Breast epithelium (tissue), 4 donors: ENCODE measurements around the gene SLX4IP. TPM values are rescaled to one million over a fixed set of nuclear protein-coding genes. Genes with fewer than 3 reads are reported as not detected.

Experiments
- DNase-seq, 2 donors: peaks; one replicate each; pipeline ENCODE4 v3.0.0-alpha.2; 2019; ENCODE audit warnings: low spot score in 2 of 2
- H3K27ac ChIP-seq, 2 donors: fragments of 200-600 bp; sonication (generic) in 1 of 2; one replicate each; pipeline ENCODE4 v1.5.1; 2016 to 2019; ENCODE audit warnings: mild to moderate bottlenecking in 1 of 2
- H3K27me3 ChIP-seq, 2 donors: fragments of 200-600 bp; sonication (generic) in 1 of 2; one replicate each; pipeline versions ENCODE4 v1.5.1 to v1.6.0; 2017 to 2019; ENCODE audit warnings: control low read depth in 1 of 2, mild to moderate bottlenecking in 1 of 2
- H3K36me3 ChIP-seq: fragments of 200-600 bp; one replicate; pipeline ENCODE4 v1.5.1; 2019
- H3K4me1 ChIP-seq, 2 donors: fragments of 200-600 bp; sonication (generic); one replicate each; pipeline ENCODE4 v1.5.1; 2016 to 2019; ENCODE audit warnings: control low read depth in 1 of 2
- H3K4me3 ChIP-seq, 3 donors: fragments of 200-600 bp; sonication (generic); 1 replicate in 2 of 3; 2 replicates in 1 of 3; pipeline ENCODE4 v1.5.1; 2016 to 2019; ENCODE audit warnings: mild to moderate bottlenecking in 3 of 3, moderate library complexity in 2 of 3
- H3K9me3 ChIP-seq, 2 donors: fragments of 200-600 bp; sonication (generic) in 1 of 2; one replicate each; pipeline ENCODE4 v1.5.1; 2016 to 2019; ENCODE audit warnings: control low read depth in 1 of 2
- CTCF ChIP-seq, 3 donors: fragments of 450-650 bp; IDR thresholded peaks; one replicate each; pipeline ENCODE4 v1.5.1; 2016 to 2017; ENCODE audit warnings: antibody characterized with exemption in 3 of 3, mild to moderate bottlenecking in 3 of 3, moderate library complexity in 3 of 3
- POLR2A ChIP-seq: fragments of 450-650 bp; IDR thresholded peaks from one replicate; pipeline ENCODE4 v1.6.1; 2016; ENCODE audit warnings: antibody characterized with exemption, mild to moderate bottlenecking, moderate library complexity
- POLR2AphosphoS5 ChIP-seq, 3 donors: sonication (generic); formaldehyde crosslinking; IDR thresholded peaks; one replicate each; pipeline ENCODE4 v1.6.1; 2017; ENCODE audit warnings: antibody characterized with exemption in 3 of 3
- intact Hi-C: fragments of 100-400 bp; cut with DNase I; formaldehyde crosslinking; loops from one replicate; pipeline ENCODE4 v1.15.1; 2023; ENCODE audit warnings: low total_unique reads
- total RNA-seq, 3 donors: library from RNA; depleted of rRNA; stranded (reverse); fragments of >200 nt; gene quantifications; one replicate each; pipeline ENCODE4 v1.1.0, GENCODE V29; 2016

SLX4IP gene
- total RNA-seq, 3 donors from 2014 or later = 4.2 to 6.9 (median 5.9) TPM

- Histone ChIP-seq H3K27ac (peak overlapping the region; percentile 21 to 48), H3K4me3 (no peak overlapping the region), H3K4me1 (no peaks in the 10 kb centered on the region), H3K9me3 (no peaks in the 10 kb centered on the region), H3K36me3 (peaks cover 15% of the 10 kb centered on the region), H3K27me3 (no peaks in the 10 kb centered on the region)
- DNase-seq = no peak
- intact Hi-C loops = no loop called here
- no peak for TF ChIP-seq POLR2A
- TF ChIP-seq CTCF (IDR thresholded peaks at IDR 0.05) = no peak
- TF ChIP-seq POLR2AphosphoS5 (IDR thresholded peaks at IDR 0.05) = no peak
These were observed 211.8 kb downstream of the SLX4IP start for GRCh38 chr20:10646886-10647420.

- H3K36me3 ChIP-seq = peaks cover 12% of the 10 kb centered on the region
- peak in 2 of 3 donors; percentile 19 to 47 for TF ChIP-seq CTCF (IDR thresholded peaks at IDR 0.05)
- TF ChIP-seq POLR2A = no peak
- H3K4me3 ChIP-seq = no peak overlapping the region
- DNase-seq = no peak
- H3K27ac ChIP-seq = peak overlapping the region; percentile 21 to 48
- no peaks in the 10 kb centered on the region for H3K9me3 ChIP-seq
- H3K27me3 ChIP-seq = no peaks in the 10 kb centered on the region
- no peaks in the 10 kb centered on the region for H3K4me1 ChIP-seq
- intact Hi-C loops = no loop called here
These were observed 212.4 kb downstream of the SLX4IP start for GRCh38 chr20:10647471-10647870.

- no peak overlapping the region for H3K4me3 ChIP-seq
- DNase-seq = no peak
- H3K27me3 ChIP-seq = no peaks in the 10 kb centered on the region
- peaks cover 12% of the 10 kb centered on the region for H3K36me3 ChIP-seq
- no peak for TF ChIP-seq POLR2AphosphoS5 (IDR thresholded peaks at IDR 0.05)
- no peak for TF ChIP-seq POLR2A
- intact Hi-C loops = no loop called here
- H3K27ac ChIP-seq = peak overlapping the region; percentile 21 to 48
- H3K4me1 ChIP-seq = no peaks in the 10 kb centered on the region
- H3K9me3 ChIP-seq = no peaks in the 10 kb centered on the region
These were observed 212.8 kb downstream of the SLX4IP start for GRCh38 chr20:10647909-10648308.

GRCh38 chr20:10648651-10649050, 213.5 kb downstream of the SLX4IP start:
- Histone ChIP-seq H3K27me3 (no peaks in the 10 kb centered on the region), H3K27ac (peak overlapping the region in 1 of 2 donors; percentile 48), H3K4me3 (no peak overlapping the region), H3K36me3 (peaks cover 12% of the 10 kb centered on the region), H3K9me3 (no peaks in the 10 kb centered on the region), H3K4me1 (no peaks in the 10 kb centered on the region)
- intact Hi-C loops = no loop called here
- no peak for DNase-seq
- TF ChIP-seq POLR2A = no peak

GRCh38 chr20:10649080-10649796, 214.1 kb downstream of the SLX4IP start:
- H3K9me3 ChIP-seq = no peaks in the 10 kb centered on the region
- TF ChIP-seq CTCF (IDR thresholded peaks at IDR 0.05) = no peak
- TF ChIP-seq POLR2A = no peak
- TF ChIP-seq POLR2AphosphoS5 (IDR thresholded peaks at IDR 0.05) = no peak
- no peaks in the 10 kb centered on the region for H3K27me3 ChIP-seq
- intact Hi-C loops = no loop called here
- H3K27ac ChIP-seq = no peak overlapping the region
- no peak overlapping the region for H3K4me3 ChIP-seq
- H3K4me1 ChIP-seq = no peaks in the 10 kb centered on the region
- peaks cover 12% of the 10 kb centered on the region for H3K36me3 ChIP-seq
- no peak for DNase-seq

GRCh38 chr20:10649797-10650160, 214.7 kb downstream of the SLX4IP start:
- Histone ChIP-seq H3K36me3 (peaks cover 8% of the 10 kb centered on the region), H3K27ac (peak overlapping the region in 1 of 2 donors; percentile 8), H3K9me3 (no peaks in the 10 kb centered on the region), H3K4me1 (no peaks in the 10 kb centered on the region), H3K27me3 (no peaks in the 10 kb centered on the region), H3K4me3 (no peak overlapping the region)
- TF ChIP-seq CTCF (IDR thresholded peaks at IDR 0.05) (no peak), POLR2AphosphoS5 (IDR thresholded peaks at IDR 0.05) (no peak)
- no peak for DNase-seq
- intact Hi-C loops = no loop called here
